CD4-positive, CD25-positive, alpha-beta regulatory T cell (primary cell): ENCODE data around the gene TENM4. TPM values are rescaled to one million over a fixed set of nuclear protein-coding genes. Genes with fewer than 3 reads are reported as not detected.

ENCODE experiments used
- ATAC-seq, 2 donors: fragments of 150-1000 bp; cut with Tn5 transposase; one replicate each; pipeline ENCODE4 v1.10.0; 2021; ENCODE audit warnings: low read depth in 2 of 2, moderate number of reproducible peaks in 2 of 2, moderate library complexity in 1 of 2
- DNase-seq, 3 donors: peaks; one replicate each; pipeline versions ENCODE4 v3.0.0 to v3.0.0-alpha.2; 2012 to 2022; ENCODE audit warnings: mixed read lengths in 1 of 3
- H3K27ac ChIP-seq: one replicate; pipeline ENCODE4 v1.7.0; 2013; ENCODE audit warnings: mild to moderate bottlenecking, low read length; ENCODE audit not compliant: insufficient read depth, poor library complexity, severe bottlenecking
- H3K27me3 ChIP-seq: one replicate; pipeline ENCODE4 v1.7.0; 2013; ENCODE audit warnings: low read length; ENCODE audit not compliant: control insufficient read depth, insufficient read depth
- H3K36me3 ChIP-seq: one replicate; pipeline ENCODE4 v1.7.0; 2013; ENCODE audit warnings: mild to moderate bottlenecking, low read length, moderate library complexity; ENCODE audit not compliant: control insufficient read depth, insufficient read depth
- H3K4me1 ChIP-seq: 2 replicates; pipeline ENCODE4 v1.7.0; 2013; ENCODE audit warnings: mild to moderate bottlenecking, low read length; ENCODE audit not compliant: insufficient read depth, control insufficient read depth, poor library complexity, severe bottlenecking
- H3K4me3 ChIP-seq: one replicate; pipeline ENCODE4 v1.7.0; 2013; ENCODE audit warnings: low read depth, mild to moderate bottlenecking, low read length, moderate library complexity
- H3K9me3 ChIP-seq, 2 experiments: 1 replicate in 1 of 2; 2 replicates in 1 of 2; pipeline ENCODE4 v1.7.0; 2013; ENCODE audit warnings: low read length in 2 of 2, mild to moderate bottlenecking in 1 of 2, moderate library complexity in 1 of 2; ENCODE audit not compliant: control insufficient read depth in 2 of 2
- H3K27ac Mint-ChIP-seq, 3 donors: one replicate each; pipeline ENCODE4 v1.8.0; 2020 to 2022; ENCODE audit warnings: mild to moderate bottlenecking in 3 of 3, mixed read lengths in 3 of 3, moderate library complexity in 2 of 3
- H3K27me3 Mint-ChIP-seq: one replicate; pipeline ENCODE4 v1.8.0; 2022; ENCODE audit warnings: mild to moderate bottlenecking, mixed read lengths
- H3K36me3 Mint-ChIP-seq: one replicate; pipeline ENCODE4 v1.8.0; 2020; ENCODE audit warnings: mixed read lengths
- H3K4me1 Mint-ChIP-seq, 4 donors: one replicate each; pipeline ENCODE4 v1.8.0; 2020 to 2022; ENCODE audit warnings: mixed read lengths in 4 of 4, mild to moderate bottlenecking in 1 of 4
- H3K4me3 Mint-ChIP-seq, 4 donors: one replicate each; pipeline ENCODE4 v1.8.0; 2020 to 2022; ENCODE audit warnings: mild to moderate bottlenecking in 4 of 4, mixed read lengths in 4 of 4, moderate library complexity in 3 of 4
- H3K9me3 Mint-ChIP-seq, 7 donors: one replicate each; pipeline ENCODE4 v1.8.0; 2020 to 2022; ENCODE audit warnings: mixed read lengths in 7 of 7, mild to moderate bottlenecking in 3 of 7, moderate library complexity in 2 of 7
- polyA plus RNA-seq, 4 donors: library from polyadenylated mRNA; unstranded; fragments of 300-500 nt; fragmentation: Illumina TruSeq; gene quantifications; one replicate each; pipeline ENCODE4 v1.2.3, GENCODE V29; 2021
- total RNA-seq: library from RNA; stranded (reverse); gene quantifications from one replicate; pipeline ENCODE4 v1.2.3, GENCODE V29; 2022

The TENM4 gene
- total and polyA plus RNA-seq, 5 donors from 2014 or later: 0.02 TPM; not detected in 4

GRCh38 chr11:78783301-78783700, 657.5 kb downstream of the TENM4 start:
- no peak for ATAC-seq
- H3K27me3 Mint-ChIP-seq: no peaks in the 10 kb centered on the region
- H3K27ac Mint-ChIP-seq: no peak overlapping the region
- Histone ChIP-seq H3K4me1 (no peaks in the 10 kb centered on the region), H3K27me3 (no peaks in the 10 kb centered on the region), H3K4me3 (no peak overlapping the region), H3K27ac (no peak overlapping the region), H3K36me3 (no peaks in the 10 kb centered on the region), H3K9me3 (no peaks in the 10 kb centered on the region)
- H3K4me1 Mint-ChIP-seq: no peaks in the 10 kb centered on the region
- no peaks in the 10 kb centered on the region for H3K9me3 Mint-ChIP-seq
- no peak for DNase-seq
- no peak overlapping the region for H3K4me3 Mint-ChIP-seq
- H3K36me3 Mint-ChIP-seq: no peaks in the 10 kb centered on the region

- DNase-seq (no peak), ATAC-seq (no peak)
- Mint-ChIP-seq H3K4me3 (no peak overlapping the region), H3K9me3 (no peaks in the 10 kb centered on the region), H3K4me1 (no peaks in the 10 kb centered on the region), H3K27ac (no peak overlapping the region), H3K27me3 (no peaks in the 10 kb centered on the region), H3K36me3 (no peaks in the 10 kb centered on the region)
- H3K4me1 ChIP-seq: no peaks in the 10 kb centered on the region
- no peak overlapping the region for H3K27ac ChIP-seq
- H3K36me3 ChIP-seq: no peaks in the 10 kb centered on the region
- H3K9me3 ChIP-seq: no peaks in the 10 kb centered on the region
- H3K4me3 ChIP-seq: no peak overlapping the region
- H3K27me3 ChIP-seq: no peaks in the 10 kb centered on the region
Observed at GRCh38 chr11:78782725-78783124, 658.1 kb downstream of the TENM4 start.

- Histone ChIP-seq H3K27me3 (no peaks in the 10 kb centered on the region), H3K36me3 (no peaks in the 10 kb centered on the region), H3K4me3 (no peak overlapping the region), H3K27ac (no peak overlapping the region), H3K4me1 (no peaks in the 10 kb centered on the region), H3K9me3 (no peaks in the 10 kb centered on the region)
- Mint-ChIP-seq H3K4me1 (no peaks in the 10 kb centered on the region), H3K36me3 (no peaks in the 10 kb centered on the region), H3K27ac (no peak overlapping the region), H3K9me3 (peaks cover 0 to 1% (median 0%) of the 10 kb centered on the region in 7 donors), H3K27me3 (no peaks in the 10 kb centered on the region), H3K4me3 (no peak overlapping the region)
- DNase-seq (no peak), ATAC-seq (no peak)
Observed at GRCh38 chr11:78780889-78781288, 659.9 kb downstream of the TENM4 start.

- no peak overlapping the region for H3K27ac ChIP-seq
- H3K27ac Mint-ChIP-seq: no peak overlapping the region
- no peak for ATAC-seq
Observed at GRCh38 chr11:78773492-78773891, 667.3 kb downstream of the TENM4 start.

GRCh38 chr11:78773077-78773476, 667.8 kb downstream of the TENM4 start:
- no peak overlapping the region for H3K27ac ChIP-seq
- DNase-seq: no peak
- H3K27me3 Mint-ChIP-seq: no peaks in the 10 kb centered on the region
- H3K9me3 Mint-ChIP-seq: peaks cover 0 to 3% (median 0%) of the 10 kb centered on the region in 7 donors
- H3K36me3 Mint-ChIP-seq: no peaks in the 10 kb centered on the region
- no peaks in the 10 kb centered on the region for H3K4me1 Mint-ChIP-seq
- no peak overlapping the region for H3K4me3 Mint-ChIP-seq
- H3K4me3 ChIP-seq: no peak overlapping the region
- no peaks in the 10 kb centered on the region for H3K36me3 ChIP-seq
- no peaks in the 10 kb centered on the region for H3K27me3 ChIP-seq
- no peaks in the 10 kb centered on the region for H3K9me3 ChIP-seq
- no peak overlapping the region for H3K27ac Mint-ChIP-seq
- H3K4me1 ChIP-seq: no peaks in the 10 kb centered on the region
- no peak for ATAC-seq

More at GRCh38 chr11:78773492-78773891, 667.3 kb downstream of the TENM4 start:
- Histone ChIP-seq H3K9me3 (no peaks in the 10 kb centered on the region), H3K27me3 (no peaks in the 10 kb centered on the region), H3K4me3 (no peak overlapping the region), H3K4me1 (no peaks in the 10 kb centered on the region), H3K36me3 (no peaks in the 10 kb centered on the region)
- peaks cover 0 to 3% (median 0%) of the 10 kb centered on the region in 7 donors for H3K9me3 Mint-ChIP-seq
- H3K4me3 Mint-ChIP-seq: no peak overlapping the region
- no peak for DNase-seq
- H3K4me1 Mint-ChIP-seq: no peaks in the 10 kb centered on the region
- H3K36me3 Mint-ChIP-seq: no peaks in the 10 kb centered on the region
- no peaks in the 10 kb centered on the region for H3K27me3 Mint-ChIP-seq

- H3K27me3 Mint-ChIP-seq: peaks cover 4% of the 10 kb centered on the region
- Histone ChIP-seq H3K27me3 (no peaks in the 10 kb centered on the region), H3K4me3 (no peak overlapping the region), H3K4me1 (no peaks in the 10 kb centered on the region), H3K9me3 (no peaks in the 10 kb centered on the region), H3K27ac (no peak overlapping the region), H3K36me3 (no peaks in the 10 kb centered on the region)
- no peak overlapping the region for H3K27ac Mint-ChIP-seq
- ATAC-seq: no peak
- peaks cover 0 to 3% (median 0%) of the 10 kb centered on the region in 7 donors for H3K9me3 Mint-ChIP-seq
- DNase-seq: no peak
- no peak overlapping the region for H3K4me3 Mint-ChIP-seq
- no peaks in the 10 kb centered on the region for H3K36me3 Mint-ChIP-seq
- H3K4me1 Mint-ChIP-seq: no peaks in the 10 kb centered on the region
Observed at GRCh38 chr11:78772186-78772585, 668.6 kb downstream of the TENM4 start.

GRCh38 chr11:78770931-78771330, 669.9 kb downstream of the TENM4 start:
- ATAC-seq (no peak), DNase-seq (no peak)
- H3K4me3 Mint-ChIP-seq: peak overlapping the region in 1 of 4 donors; percentile 7
- H3K9me3 Mint-ChIP-seq: peaks cover 0 to 3% (median 0%) of the 10 kb centered on the region in 7 donors
- H3K27me3 ChIP-seq: no peaks in the 10 kb centered on the region
- no peaks in the 10 kb centered on the region for H3K36me3 Mint-ChIP-seq
- no peaks in the 10 kb centered on the region for H3K4me1 Mint-ChIP-seq
- H3K4me3 ChIP-seq: no peak overlapping the region
- no peaks in the 10 kb centered on the region for H3K36me3 ChIP-seq
- no peaks in the 10 kb centered on the region for H3K9me3 ChIP-seq
- H3K27me3 Mint-ChIP-seq: peaks cover 5% of the 10 kb centered on the region
- H3K27ac ChIP-seq: no peak overlapping the region
- H3K4me1 ChIP-seq: no peaks in the 10 kb centered on the region
- peak overlapping the region in 2 of 3 donors; percentile 13 to 44 for H3K27ac Mint-ChIP-seq

- Histone ChIP-seq H3K9me3 (no peaks in the 10 kb centered on the region), H3K27ac (no peak overlapping the region), H3K4me1 (no peaks in the 10 kb centered on the region), H3K27me3 (no peaks in the 10 kb centered on the region), H3K36me3 (no peaks in the 10 kb centered on the region), H3K4me3 (no peak overlapping the region)
- Mint-ChIP-seq H3K9me3 (no peaks in the 10 kb centered on the region), H3K27me3 (peaks cover 5% of the 10 kb centered on the region), H3K4me1 (no peaks in the 10 kb centered on the region), H3K27ac (no peak overlapping the region), H3K4me3 (no peak overlapping the region), H3K36me3 (no peaks in the 10 kb centered on the region)
- no peak for DNase-seq
- no peak for ATAC-seq
Observed at GRCh38 chr11:78768971-78769370, 671.9 kb downstream of the TENM4 start.
